Type B pancreatic cell (in vitro differentiated cells): Measurements from ENCODE around the gene TCP1. TPM values are rescaled to one million over a fixed set of nuclear protein-coding genes. Genes with fewer than 3 reads are reported as not detected.

Experiments used
- DNase-seq: peaks from one replicate; pipeline ENCODE4 v3.0.0; 2021; ENCODE audit warnings: mixed read lengths; ENCODE audit not compliant: unreplicated experiment; ENCODE audit errors: extremely low spot score
- H3K27ac Mint-ChIP-seq: 2 replicates; pipeline ENCODE4 v1.8.0; 2021; ENCODE audit warnings: mild to moderate bottlenecking, mixed read lengths
- H3K27me3 Mint-ChIP-seq: 2 replicates; pipeline ENCODE4 v1.8.0; 2021; ENCODE audit warnings: mixed read lengths
- H3K36me3 Mint-ChIP-seq: 2 replicates; pipeline ENCODE4 v1.8.0; 2021; ENCODE audit warnings: mixed read lengths
- H3K4me1 Mint-ChIP-seq: one replicate; pipeline ENCODE4 v1.8.0; 2021; ENCODE audit warnings: mixed read lengths; ENCODE audit not compliant: unreplicated experiment
- H3K4me3 Mint-ChIP-seq: 2 replicates; pipeline ENCODE4 v1.8.0; 2021; ENCODE audit warnings: mild to moderate bottlenecking, mixed read lengths
- H3K9me3 Mint-ChIP-seq: 2 replicates; pipeline ENCODE4 v1.8.0; 2021; ENCODE audit warnings: mixed read lengths
- total RNA-seq: library from RNA; stranded (reverse); gene quantifications from 2 replicates; pipeline ENCODE4 v1.2.1, GENCODE V29; 2021; ENCODE audit warnings: low replicate concordance
- TF ChIP-seq, protein P1 (sequence below): fragments of 200-600 bp; sonication (generic); conservative IDR thresholded peaks from 2 replicates; pipeline ENCODE4 v1.5.0; 2021; ENCODE audit warnings: antibody characterized with exemption, mild to moderate bottlenecking

TCP1 gene
- total RNA-seq, 1 donor from 2014 or later: 235 TPM

DNA sequence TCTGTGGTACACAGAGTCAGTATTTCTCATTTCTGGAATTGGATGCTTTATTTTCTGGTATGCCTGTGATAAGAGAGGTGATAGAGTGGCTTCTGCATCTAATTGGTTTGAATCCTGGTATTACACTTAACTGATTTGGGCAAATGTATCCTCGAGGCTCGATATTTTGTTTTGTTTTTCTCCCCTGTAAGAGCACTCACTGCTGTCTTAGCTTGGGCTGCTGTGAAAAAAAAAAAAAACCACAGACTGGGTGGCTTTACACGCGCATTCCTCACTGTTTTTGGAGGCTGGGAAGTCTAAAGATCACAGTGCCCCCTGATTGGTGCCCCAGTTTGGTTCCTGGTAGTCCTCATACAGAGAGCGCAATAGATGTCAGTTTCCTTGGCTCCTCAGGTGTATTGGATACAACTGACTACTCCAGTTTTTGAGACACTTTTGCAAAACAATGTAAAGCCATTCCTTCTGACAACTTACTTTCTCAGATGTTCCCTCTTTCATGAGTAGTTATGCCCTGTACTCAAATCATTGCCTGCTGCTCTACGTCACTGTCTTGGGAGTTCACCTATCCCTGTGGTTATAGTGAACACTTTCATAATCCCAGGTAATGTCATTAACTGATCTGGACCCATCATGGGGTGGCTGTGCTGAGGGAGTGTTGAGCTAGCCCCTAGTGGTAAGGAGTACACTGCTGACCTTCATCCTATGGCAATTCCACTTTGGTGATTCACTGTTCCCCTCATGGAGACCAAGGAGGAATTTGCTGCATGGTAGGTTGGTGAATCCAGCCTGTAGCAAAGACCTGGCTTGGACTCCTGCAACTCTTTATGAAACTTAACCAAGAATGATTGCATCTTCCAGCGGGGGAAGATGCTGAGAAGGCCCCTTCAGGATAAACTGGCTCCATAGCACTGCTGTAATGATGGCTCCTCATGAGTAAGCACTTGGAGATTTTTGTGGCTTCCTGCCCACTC, 31.1 kb downstream of the TCP1 start:
- peak overlapping the region; percentile 62 for H3K27ac Mint-ChIP-seq
- peak overlapping the region; percentile 50 for H3K4me3 Mint-ChIP-seq
- TF ChIP-seq, protein P1, sequence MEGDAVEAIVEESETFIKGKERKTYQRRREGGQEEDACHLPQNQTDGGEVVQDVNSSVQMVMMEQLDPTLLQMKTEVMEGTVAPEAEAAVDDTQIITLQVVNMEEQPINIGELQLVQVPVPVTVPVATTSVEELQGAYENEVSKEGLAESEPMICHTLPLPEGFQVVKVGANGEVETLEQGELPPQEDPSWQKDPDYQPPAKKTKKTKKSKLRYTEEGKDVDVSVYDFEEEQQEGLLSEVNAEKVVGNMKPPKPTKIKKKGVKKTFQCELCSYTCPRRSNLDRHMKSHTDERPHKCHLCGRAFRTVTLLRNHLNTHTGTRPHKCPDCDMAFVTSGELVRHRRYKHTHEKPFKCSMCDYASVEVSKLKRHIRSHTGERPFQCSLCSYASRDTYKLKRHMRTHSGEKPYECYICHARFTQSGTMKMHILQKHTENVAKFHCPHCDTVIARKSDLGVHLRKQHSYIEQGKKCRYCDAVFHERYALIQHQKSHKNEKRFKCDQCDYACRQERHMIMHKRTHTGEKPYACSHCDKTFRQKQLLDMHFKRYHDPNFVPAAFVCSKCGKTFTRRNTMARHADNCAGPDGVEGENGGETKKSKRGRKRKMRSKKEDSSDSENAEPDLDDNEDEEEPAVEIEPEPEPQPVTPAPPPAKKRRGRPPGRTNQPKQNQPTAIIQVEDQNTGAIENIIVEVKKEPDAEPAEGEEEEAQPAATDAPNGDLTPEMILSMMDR: no peak
- peaks cover 36% of the 10 kb centered on the region for H3K36me3 Mint-ChIP-seq
- no peaks in the 10 kb centered on the region for H3K27me3 Mint-ChIP-seq
- no peaks in the 10 kb centered on the region for H3K9me3 Mint-ChIP-seq
- H3K4me1 Mint-ChIP-seq: peaks cover 16% of the 10 kb centered on the region
- DNase-seq: no peak

DNA sequence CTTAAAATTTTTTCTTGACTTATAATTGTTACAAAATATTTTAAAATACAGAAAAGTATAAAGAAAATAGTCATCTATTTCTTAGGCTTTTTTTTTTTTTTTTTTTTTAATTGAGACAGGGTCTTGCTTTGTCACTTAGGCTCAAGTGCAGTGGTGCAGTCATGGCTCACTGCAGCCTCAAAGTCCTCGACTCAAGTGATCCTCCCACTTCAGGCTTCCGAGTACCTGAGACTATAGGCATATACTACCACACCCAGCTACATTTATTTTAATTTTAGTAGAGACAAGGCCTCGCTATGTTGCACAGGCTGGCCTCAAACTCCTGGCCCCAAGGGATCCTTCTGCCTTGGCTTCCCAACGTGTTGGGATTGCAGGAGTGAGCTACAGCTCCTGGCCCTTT, 32.9 kb downstream of the TCP1 start:
- Mint-ChIP-seq H3K27me3 (no peaks in the 10 kb centered on the region), H3K9me3 (no peaks in the 10 kb centered on the region), H3K4me3 (no peak overlapping the region), H3K27ac (no peak overlapping the region), H3K36me3 (peaks cover 35% of the 10 kb centered on the region), H3K4me1 (peaks cover 16% of the 10 kb centered on the region)
- DNase-seq: no peak
- TF ChIP-seq, protein P1: no peak

DNA sequence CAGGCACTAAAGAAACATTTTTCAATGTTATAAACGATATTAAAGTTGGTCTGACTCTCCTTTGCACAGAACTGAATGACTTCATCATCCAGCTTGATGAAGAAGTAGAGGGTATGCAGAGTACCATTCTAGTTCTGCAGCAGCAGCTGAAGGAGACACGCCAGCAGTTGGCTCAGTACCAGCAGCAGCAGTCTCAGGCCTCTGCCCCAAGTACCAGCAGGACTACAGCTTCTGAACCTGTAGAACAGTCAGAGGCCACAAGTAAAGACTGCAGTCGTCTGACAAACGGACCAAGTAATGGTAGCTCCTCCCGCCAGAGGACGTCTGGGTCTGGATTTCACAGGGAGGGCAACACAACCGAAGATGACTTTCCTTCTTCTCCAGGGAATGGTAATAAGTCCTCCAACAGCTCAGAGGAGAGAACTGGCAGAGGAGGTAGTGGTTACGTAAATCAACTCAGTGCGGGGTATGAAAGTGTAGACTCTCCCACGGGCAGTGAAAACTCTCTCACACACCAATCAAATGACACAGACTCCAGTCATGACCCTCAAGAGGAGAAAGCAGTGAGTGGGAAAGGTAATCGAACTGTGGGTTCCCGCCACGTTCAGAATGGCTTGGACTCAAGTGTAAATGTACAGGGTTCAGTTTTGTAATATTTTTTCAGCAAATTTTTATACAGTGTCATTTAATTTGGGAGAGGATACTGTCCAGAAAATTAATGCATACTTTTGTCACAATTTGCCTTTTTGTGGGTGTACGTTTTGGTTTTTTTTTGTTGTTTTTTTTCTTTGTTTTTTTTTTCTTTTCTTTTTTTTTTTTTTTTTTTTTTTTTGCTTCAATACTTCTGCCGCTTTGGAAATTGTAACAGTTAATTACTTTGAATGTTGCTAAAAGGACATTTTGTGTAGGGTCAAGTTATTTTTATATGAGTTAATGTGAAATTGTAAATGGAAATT, 34.2 kb downstream of the TCP1 start:
- H3K27me3 Mint-ChIP-seq: no peaks in the 10 kb centered on the region
- no peaks in the 10 kb centered on the region for H3K9me3 Mint-ChIP-seq
- H3K4me3 Mint-ChIP-seq: no peak overlapping the region
- DNase-seq: no peak
- peaks cover 6% of the 10 kb centered on the region for H3K4me1 Mint-ChIP-seq
- no peak overlapping the region for H3K27ac Mint-ChIP-seq
- TF ChIP-seq, protein P1: no peak
- peaks cover 35% of the 10 kb centered on the region for H3K36me3 Mint-ChIP-seq

DNA sequence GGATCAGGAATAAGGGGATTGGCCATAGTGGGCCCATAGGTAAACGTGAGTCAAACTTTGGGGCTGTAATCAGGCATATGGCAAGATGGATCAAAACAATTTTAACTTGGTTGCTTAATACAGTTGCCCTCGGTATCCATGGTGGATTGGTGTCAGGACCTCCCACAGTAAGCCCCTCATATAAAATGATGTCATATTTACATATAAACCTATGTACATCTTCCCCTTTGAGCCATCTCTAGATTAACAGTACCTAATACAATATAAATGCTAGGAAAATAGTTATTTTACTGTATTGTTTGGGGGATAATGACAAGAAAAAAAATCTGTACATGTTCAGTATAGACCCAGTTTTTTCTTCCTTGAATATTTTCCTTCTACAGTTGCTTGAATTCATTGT, 35.0 kb downstream of the TCP1 start:
- Mint-ChIP-seq H3K4me3 (no peak overlapping the region), H3K36me3 (peaks cover 32% of the 10 kb centered on the region), H3K27ac (no peak overlapping the region), H3K9me3 (no peaks in the 10 kb centered on the region), H3K27me3 (no peaks in the 10 kb centered on the region), H3K4me1 (no peaks in the 10 kb centered on the region)
- DNase-seq: no peak
- TF ChIP-seq, protein P1: no peak

DNA sequence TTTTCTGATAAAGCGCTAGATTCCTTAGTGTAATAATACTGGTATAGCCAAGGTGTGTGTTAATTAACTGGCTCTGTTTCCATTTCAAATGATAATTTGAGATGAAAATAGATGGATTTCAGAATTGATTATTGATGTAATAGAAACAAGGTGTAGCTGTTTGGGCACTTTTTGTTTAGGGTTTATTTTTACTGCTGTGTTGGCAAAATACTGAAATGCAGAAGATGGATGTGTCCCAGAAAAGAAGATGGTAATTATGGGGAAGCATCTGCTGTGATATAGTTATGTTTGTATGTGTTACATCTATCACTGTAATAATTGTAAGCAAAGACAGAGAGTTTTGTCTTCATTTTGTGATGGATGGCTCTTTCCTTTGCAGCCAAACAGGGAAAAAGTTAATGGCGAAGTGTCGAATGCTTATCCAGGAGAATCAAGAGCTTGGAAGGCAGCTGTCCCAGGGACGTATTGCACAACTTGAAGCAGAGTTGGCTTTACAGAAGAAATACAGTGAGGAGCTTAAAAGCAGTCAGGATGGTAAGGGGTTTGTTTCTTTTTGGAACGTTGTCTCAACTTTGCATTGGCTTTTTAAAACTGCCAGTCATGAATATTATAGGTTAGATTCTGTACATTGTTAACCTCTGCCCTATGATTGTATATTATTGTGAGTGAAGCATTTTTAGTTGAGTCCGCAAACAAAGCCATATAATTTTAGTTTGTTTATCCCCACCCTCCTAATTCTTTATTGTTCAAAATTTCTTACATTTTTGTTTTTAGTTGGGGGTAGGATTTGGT, 36.1 kb downstream of the TCP1 start:
- no peaks in the 10 kb centered on the region for H3K27me3 Mint-ChIP-seq
- TF ChIP-seq, protein P1: no peak
- H3K9me3 Mint-ChIP-seq: no peaks in the 10 kb centered on the region
- H3K27ac Mint-ChIP-seq: no peak overlapping the region
- no peaks in the 10 kb centered on the region for H3K4me1 Mint-ChIP-seq
- no peak overlapping the region for H3K4me3 Mint-ChIP-seq
- peaks cover 32% of the 10 kb centered on the region for H3K36me3 Mint-ChIP-seq
- no peak for DNase-seq
